ENCODE measurements around the gene SLC24A3.

DNA sequence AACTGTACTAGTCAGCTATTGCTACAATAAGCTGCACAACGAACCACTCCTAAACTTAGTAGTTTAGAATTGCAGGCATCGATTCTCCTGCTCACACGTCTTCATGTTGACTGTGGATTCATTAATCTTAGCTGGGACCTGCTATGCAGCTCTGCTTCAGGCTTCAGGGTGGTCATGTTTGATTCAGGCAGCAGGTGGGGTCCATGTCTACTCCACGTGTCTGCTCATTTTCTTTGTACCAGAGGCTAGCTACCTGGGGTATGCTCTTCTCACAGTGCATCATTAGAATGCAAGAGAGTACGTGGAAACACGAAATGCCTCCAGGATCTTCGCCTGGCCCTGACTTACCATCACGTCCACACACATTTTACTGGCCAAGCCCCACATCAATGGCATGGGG, 481.1 kb downstream of the SLC24A3 start:
- TF ChIP-seq EZH2 (IDR thresholded peaks at IDR 0.05), result no peak
- no peak for TF ChIP-seq POLR2AphosphoS5 (IDR thresholded peaks at IDR 0.05; ENCODE audit: borderline replicate concordance, low read depth, low read length)
- no peak for TF ChIP-seq FOXP2 (optimal IDR thresholded peaks at IDR 0.05; ENCODE audit: control extremely low read depth, extremely low read length, insufficient read depth)
